Stimulated activated CD4-positive, alpha-beta T cell treated with anti-CD3 and anti-CD28 coated beads, Interleukin-2, amount 100 ng/mL, for 48 hours (primary cell): Measurements from ENCODE around the gene MYO18B.
A peak's percentile ranks its signal among the peaks of the same experiment; 100 is the strongest.

Experiments used
- DNase-seq, 2 donors: peaks; one replicate each; pipeline ENCODE4 v3.0.0-alpha.2; 2020

The MYO18B gene

DNA sequence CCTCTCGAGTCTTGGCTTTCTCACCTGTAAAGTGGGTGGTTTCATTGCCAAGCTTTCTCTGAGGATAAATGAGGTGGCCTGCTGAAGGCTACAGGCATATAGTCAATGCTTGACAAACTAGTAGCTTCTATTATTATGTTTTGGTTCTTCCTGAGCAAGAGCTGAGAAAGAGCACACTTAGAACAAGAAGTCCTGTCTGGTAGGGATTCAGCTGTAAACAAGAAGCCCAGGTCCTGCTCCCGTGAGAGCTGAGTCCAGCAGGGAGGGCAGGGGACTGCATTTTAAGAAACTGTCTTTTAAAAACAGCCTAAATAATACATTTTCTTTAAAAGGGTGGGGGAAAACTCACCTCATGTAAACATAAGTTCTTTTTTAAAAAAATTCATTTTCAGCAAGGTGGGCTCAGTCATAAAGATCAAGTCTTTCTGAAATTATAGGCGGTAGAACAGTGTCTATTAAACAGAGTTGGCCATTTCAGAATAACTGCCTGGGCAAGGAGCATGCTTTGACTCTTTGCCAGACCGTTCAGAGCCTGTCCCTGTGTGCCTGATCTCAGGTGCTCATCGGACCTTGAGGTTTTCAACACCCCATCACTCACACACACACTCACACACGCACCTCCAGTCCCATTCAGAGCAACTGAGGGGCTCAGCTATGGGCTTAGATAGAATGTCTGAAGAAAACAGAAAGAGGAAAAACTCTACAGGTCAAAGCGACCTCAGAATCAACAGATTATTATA is 29.2 kb upstream of the MYO18B start:
- no peak for DNase-seq

GRCh38 chr22:25714070-25714469 is 27.9 kb upstream of the MYO18B start:
- no peak for DNase-seq

GRCh38 chr22:25714739-25715138 is 27.2 kb upstream of the MYO18B start:
- no peak for DNase-seq

GRCh38 chr22:25716637-25717036 is 25.4 kb upstream of the MYO18B start:
- DNase-seq: no peak

DNA sequence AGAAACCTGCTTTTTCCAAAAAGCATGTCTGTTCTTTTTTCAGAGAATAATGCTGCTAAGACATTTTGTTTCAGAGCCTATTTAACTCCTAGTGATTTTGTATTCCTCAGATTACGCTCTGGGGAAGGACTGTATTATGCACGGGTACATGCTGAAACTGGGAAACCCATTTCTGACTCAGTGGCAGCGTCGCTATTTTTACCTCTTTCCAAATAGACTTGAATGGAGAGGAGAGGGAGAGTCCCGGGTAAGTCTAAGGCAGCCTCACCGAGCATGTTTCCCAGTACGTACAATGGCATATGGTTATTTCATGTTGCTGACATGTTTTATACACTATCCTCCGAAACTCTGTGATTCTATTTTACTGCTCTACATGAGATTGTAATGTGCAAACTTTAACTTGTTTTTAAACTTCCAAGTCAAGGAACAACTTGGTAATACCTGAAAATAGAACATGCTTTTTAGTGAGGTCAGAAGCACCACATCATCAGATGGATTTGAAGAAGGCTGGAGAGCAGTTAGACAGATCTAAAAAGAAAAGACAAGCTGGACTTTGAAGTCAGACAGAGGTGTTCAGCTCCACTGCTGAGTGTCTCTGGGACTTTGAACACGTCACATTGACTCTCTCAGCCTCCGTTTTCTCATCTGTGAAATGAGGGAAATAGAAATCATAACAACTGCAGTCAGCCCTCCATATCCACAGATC is 23.7 kb upstream of the MYO18B start:
- DNase-seq: no peak

DNA sequence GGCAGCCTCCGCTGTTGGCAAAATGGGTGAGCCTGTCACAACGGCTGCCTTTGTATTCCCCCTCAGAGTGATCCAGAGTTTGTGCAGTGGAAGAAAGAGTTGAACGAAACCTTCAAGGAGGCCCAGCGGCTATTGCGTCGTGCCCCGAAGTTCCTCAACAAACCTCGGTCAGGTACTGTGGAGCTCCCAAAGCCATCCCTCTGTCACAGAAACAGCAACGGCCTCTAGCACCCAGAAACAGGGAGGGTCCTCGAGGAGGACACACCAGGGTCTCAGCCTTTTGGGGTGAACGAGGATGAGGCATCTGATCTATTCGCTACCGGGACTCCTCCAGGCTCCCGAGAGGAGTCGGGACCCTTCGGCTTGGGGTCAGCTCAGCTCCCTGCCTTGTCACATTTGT is 19.8 kb upstream of the MYO18B start:
- no peak for DNase-seq

GRCh38 chr22:25722626-25723025 is 19.4 kb upstream of the MYO18B start:
- no peak for DNase-seq

GRCh38 chr22:25726241-25726640 is 15.7 kb upstream of the MYO18B start:
- DNase-seq: no peak

GRCh38 chr22:25728071-25728470 is 13.9 kb upstream of the MYO18B start:
- DNase-seq: no peak

GRCh38 chr22:25729016-25729995 is 12.7 kb upstream of the MYO18B start:
- no peak for DNase-seq

DNA sequence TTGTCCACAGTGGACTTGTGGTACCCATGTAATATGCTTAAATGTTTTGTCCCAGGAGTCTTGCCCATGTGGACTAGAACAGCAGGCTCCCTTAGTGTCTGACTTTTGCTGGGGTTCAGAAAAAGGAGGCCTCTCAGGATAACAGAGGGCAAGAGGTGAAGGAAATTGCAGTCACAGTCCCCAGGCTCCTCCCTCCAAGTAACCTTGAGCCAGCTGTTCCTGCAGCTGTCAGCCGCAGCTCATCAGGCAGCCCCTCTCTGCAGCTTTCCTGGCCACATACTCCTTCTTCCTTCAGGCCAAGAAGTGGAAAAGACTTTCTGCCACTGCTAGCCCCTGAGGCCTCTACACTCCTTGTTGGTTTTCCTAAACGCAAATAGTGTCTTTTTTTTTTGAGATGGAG is 6.3 kb upstream of the MYO18B start:
- DNase-seq: no peak

DNA sequence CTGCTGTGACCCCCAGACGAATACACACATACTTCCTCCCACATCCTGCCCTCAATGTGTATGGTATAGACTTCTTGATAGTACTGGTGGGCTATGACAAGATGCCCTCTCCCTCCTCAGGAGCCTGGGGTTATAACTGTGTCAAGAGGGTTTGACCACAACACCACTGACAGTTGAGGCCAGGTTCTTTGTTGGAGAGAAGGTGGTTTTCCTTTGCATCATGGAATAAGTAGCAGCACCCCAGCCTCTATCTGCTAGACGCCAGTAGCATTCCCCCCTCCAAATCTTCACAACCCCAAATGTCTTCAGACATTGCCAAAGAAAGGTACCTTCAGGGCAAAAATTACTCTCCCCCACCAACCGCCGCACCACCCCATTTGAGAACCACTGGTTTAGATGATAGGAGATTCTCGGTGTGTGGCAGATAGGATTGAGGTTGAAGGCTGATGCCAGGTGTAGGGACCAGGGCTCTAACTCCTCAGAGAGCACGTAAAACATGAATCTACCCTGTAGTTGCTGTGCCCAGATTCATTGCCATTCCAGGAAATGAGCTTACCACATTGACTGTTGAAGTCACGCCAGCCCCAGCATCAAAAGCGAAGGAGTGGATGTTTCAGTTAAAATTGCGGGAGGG is 5.5 kb upstream of the MYO18B start:
- DNase-seq: peak in 1 of 2 donors; percentile 24

GRCh38 chr22:25739659-25740344 is 2.2 kb upstream of the MYO18B start:
- no peak for DNase-seq

DNA sequence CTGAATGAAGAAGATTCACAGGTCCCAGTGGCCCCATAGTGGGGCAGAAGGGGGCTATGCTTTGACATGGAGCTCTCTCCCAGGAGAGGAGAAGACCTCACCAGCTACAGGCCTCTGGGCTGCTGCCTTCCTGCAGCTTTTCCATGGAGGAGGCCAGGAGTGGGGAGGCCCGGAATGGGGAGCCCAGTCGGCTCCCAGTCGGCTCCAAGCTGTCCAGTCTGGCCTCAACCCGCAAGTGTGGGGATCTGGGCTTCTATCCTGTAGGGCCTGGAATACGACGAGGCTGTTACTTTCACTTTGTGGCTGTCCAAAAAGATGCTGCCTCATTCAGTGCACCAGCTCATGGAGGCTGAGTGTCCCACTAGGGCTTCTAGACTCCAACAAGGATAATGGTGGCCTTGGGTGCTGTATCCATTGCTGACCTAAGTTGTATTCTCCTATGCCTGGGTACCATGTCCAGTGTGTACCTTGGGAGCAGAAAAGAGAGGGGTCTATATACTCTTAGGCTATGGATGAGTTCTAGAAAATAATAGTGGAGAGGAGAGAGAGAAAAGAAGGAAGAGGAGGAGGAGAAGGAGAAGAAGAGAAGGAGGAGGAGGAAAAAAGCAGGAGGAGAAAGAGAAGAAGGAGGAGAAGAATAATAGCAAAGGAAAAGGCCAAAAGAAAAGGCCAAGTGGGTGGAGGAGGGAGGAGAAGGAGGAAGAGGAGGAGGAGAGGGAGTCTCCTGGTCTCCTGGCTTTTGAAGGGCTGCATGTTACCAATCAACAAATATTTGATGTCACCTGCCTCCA is 1.1 kb downstream of the MYO18B start:
- DNase-seq: no peak

DNA sequence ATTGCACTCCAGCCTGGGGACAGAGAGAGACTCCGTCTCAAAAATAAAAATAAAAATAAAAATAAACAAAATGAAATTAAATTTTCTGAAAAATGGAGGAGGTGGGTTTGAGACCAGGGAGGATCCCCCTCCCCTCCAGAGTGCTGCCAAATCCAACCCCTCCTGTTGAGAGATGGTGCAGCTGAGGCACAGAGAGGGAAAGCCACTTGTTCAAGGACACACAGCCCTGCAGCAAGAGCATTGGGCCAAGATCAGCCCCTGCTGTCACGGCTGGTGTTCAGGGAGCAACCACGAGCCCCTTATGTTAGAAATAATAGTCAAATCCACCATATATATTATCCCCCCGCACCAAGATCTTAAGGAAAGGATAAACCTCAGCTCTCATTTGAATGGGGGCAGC is 2.7 kb downstream of the MYO18B start:
- no peak for DNase-seq

DNA sequence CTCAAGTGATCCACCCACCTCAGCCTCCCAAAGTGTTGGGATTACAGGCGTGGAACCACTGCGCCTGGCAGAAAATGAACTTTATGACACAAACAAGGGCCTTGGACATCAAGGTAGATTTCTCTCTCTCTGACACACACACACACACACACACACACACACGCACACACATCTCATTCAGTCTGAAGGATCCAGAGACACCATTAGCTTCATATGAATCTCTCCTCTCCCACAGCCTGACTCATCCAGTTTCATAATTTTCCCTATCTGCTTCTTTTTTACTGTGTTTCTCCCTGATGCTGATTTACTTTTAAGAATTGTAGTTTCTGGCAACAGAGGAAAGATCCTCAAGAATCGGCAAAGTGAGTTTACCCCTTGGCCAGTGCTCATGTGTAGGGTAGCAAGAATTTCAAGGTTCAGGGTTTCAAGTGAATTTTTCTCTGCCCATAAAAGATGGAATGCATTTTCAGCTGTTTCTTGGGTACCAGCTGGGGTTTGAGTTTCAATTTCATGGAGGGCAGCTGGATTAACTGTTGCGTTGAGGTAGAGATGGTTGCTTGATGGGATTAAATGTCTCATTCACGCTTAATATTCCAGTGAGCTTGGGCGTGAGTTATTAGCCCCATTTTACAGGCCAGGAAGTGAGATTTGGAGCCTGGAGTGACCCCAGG is 3.5 kb downstream of the MYO18B start:
- no peak for DNase-seq

- no peak for DNase-seq
Measured at GRCh38 chr22:25746012-25746373, 4.0 kb downstream of the MYO18B start.

- DNase-seq: no peak
Measured at GRCh38 chr22:25747245-25747944, 5.4 kb downstream of the MYO18B start.

GRCh38 chr22:25748140-25748539 is 6.2 kb downstream of the MYO18B start:
- DNase-seq: no peak

DNA sequence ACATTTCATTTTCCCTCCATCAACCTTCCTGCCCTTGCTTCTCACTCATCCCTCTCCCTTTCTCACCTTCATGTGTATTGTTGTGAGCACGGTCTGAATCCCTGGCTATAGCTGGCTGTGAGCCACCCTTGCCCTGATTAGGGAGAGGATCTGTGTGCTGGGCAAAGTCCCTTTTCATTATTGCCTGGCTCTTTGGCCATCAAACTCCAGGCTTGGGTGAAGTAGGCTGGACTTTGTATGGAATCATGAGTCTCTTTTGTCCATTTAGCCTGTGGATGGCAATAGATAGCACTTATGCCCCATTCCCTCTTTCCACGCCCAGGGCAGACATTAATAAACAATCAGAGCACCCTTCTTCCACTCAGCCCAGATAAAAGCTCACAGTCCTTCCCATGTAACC is 6.7 kb downstream of the MYO18B start:
- no peak for DNase-seq
